ENCODE data around the gene COX20. TPM values are rescaled to one million over a fixed set of nuclear protein-coding genes. Genes with fewer than 3 reads are reported as not detected.
"Not testable (repeated sequence)": the region's sequence is repeated elsewhere in the genome, so short reads cannot be mapped to it uniquely, and the experiment has no call there.

Gene COX20
- total RNA-seq, 2 experiments from 2014 or later = 31.3 to 33.6 TPM

DNA sequence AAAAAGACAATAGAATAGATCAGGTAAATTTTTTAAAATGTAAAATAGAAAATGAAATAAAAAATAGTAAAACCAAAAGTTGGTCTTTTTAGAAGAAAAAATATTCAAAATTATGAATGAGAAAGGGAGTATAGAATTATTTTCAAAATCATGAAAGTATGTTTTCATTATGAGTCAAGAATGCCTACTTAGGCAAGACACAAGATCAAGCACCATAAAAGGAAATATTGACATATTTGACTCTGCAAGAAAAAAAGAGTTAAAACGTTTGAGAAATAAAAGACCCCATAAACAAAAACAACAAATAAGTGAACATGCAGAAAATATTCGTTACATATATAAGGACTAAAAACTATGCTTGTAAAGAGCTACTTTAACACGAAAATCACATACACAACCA is 4.8 kb upstream of the COX20 start:
- ChIA-PET CTCF (interaction anchor here (0.6 to 4.0 kb wide), 6 partner anchors 29 to 411 kb away, joined by 3 to 13 read pairs (median 4); no protein-coding TSS in a partner anchor), POLR2A (interaction anchor here (1.2 to 2.7 kb wide), 2 partner anchors 33 to 140 kb away, joined by 3 to 10 read pairs; partner anchors contain the start of gene HNRNPU)
- Mint-ChIP-seq H3K27ac (no peak overlapping the region), H3K36me3 (ENCODE audit: low read depth) (peaks cover under 1% of the 10 kb centered on the region), H3K4me3 (no peak overlapping the region), H3K4me1 (ENCODE audit: low read depth) (peaks cover 8% of the 10 kb centered on the region), H3K27me3 (ENCODE audit: low read depth) (no peaks in the 10 kb centered on the region), H3K9me3 (ENCODE audit: insufficient read depth) (no peaks in the 10 kb centered on the region)
- DNase-seq = no peak
- ATAC-seq = no peak

DNA sequence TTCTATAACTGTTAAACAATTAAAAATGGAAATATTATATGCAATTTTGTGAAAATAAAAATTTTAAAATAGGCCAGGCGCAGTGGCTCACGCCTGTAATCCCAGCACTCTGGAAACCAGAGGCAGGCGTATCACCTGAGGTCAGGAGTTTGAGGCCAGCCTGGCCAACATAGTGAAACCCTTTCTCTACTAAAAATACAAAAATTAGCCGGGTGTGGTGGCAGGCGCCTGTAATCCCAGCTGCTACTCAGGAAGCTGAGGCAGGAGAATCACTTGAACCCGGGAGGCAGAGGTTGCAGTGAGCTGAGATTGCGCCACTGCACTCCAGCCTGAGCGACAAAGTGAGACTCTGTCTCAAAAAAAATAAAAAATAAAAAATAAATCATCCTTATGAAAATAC is 2.2 kb upstream of the COX20 start:
- not testable (repeated sequence) for H3K27me3 Mint-ChIP-seq (ENCODE audit: low read depth); DNase-seq; ATAC-seq; H3K9me3 Mint-ChIP-seq (ENCODE audit: insufficient read depth); H3K27ac Mint-ChIP-seq
- CTCF ChIA-PET = interaction anchor here (1.1 to 2.3 kb wide), 5 partner anchors 8 to 209 kb away, joined by 3 to 18 read pairs (median 5); partner anchors contain the start of gene HNRNPU
- peak overlapping the region; percentile 93 for H3K4me3 Mint-ChIP-seq
- peaks cover 29% of the 10 kb centered on the region for H3K4me1 Mint-ChIP-seq (ENCODE audit: low read depth)
- peaks cover 23% of the 10 kb centered on the region for H3K36me3 Mint-ChIP-seq (ENCODE audit: low read depth)
- POLR2A ChIA-PET = interaction anchor here (1.4 to 12.0 kb wide), 4 partner anchors 21 to 372 kb away, joined by 3 to 180 read pairs (median 88); partner anchors contain the start of gene HNRNPU

DNA sequence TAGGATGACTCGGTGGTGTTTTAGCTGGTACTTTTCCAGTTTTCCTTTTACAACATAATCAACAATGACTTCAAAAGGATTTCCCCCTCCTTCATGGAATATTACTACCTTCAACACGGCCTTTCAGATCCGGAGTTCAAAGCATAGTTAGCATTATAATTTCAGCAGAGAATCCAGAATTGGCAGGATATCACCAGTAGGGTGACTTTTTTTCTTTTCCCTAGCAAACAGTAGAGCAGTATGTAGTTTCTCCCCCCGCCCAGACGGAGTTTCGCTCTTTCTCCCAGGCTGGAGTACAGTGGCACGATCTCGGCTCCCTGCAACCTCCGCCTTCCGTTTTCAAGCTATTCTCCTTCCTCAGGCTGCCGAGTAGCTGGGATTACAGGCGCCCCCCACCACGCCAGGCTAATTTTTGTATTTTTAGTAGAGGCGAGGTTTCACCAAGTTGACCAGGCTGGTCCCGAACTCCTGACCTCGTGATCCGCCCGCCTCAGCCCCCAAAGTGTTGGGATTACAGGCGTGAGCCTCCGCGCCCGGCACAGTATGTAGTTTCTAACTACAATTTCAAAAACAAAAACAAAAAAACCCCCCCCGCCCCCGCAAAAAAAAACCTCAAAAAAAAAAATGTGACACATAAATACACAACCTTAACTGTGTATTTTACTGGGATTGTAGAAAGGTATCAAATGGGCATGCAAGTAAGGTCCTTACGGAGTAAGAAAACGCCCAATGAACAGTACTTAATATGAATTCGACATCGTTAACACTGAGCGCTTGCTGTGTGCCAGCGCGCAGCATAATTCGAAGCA is 1.5 kb upstream of the COX20 start:
- CTCF ChIA-PET = interaction anchor here (1.0 to 2.3 kb wide), 7 partner anchors 9 to 209 kb away, joined by 3 to 18 read pairs (median 3); partner anchors contain the start of gene HNRNPU

DNA sequence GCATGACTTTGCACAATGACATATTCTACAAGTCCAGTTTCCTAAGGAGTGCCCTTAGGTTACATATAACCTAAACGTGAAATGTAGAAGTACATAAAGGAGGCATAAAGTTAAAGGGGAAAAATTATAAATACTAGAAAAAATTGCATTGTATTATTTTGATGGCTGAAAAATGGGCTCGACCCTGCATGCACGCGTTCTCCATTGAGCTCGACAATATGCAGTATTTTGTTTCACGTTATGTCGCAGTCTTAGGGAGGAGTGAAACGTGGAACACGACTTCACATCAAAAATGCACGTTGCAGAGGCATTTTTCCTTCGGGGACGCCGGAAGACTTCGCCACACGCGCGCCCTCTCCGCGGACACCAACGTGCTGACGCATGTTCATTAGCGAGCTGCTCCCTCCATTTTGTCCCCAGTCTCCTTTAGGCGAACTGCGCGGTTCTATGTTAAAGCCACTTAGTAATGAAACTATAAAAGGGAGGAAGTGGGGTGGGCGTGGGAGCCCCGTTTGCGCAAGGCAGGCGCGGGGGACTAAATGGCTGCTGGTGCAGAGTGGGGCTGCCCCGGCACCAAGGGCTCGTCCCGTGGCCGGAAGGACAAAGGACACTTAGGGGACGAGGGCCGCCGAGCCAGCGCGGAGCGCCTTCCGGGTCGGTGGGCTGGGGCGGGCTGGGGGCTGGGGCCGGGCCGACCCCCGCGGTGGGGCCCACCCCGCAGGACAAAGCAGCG is 749 bp upstream of the COX20 start:
- CTCF ChIA-PET = interaction anchor here (1.0 to 2.8 kb wide), 6 partner anchors 17 to 208 kb away, joined by 3 to 18 read pairs (median 6); partner anchors contain the start of gene HNRNPU
- peaks cover 38% of the 10 kb centered on the region for H3K36me3 Mint-ChIP-seq (ENCODE audit: low read depth)
- peak overlapping the region; percentile 93 for H3K4me3 Mint-ChIP-seq
- DNase-seq (peak; percentile 94), ATAC-seq (peak; percentile 81)
- H3K9me3 Mint-ChIP-seq (ENCODE audit: insufficient read depth) = no peaks in the 10 kb centered on the region
- POLR2A ChIA-PET = interaction anchor here (0.6 to 12.0 kb wide), 15 partner anchors 9 to 1732 kb away, joined by 3 to 180 read pairs (median 5); partner anchors contain the start of genes CNST, HNRNPU and TFB2M
- no peaks in the 10 kb centered on the region for H3K27me3 Mint-ChIP-seq (ENCODE audit: low read depth)
- peak overlapping the region; percentile 99 for H3K27ac Mint-ChIP-seq
- H3K4me1 Mint-ChIP-seq (ENCODE audit: low read depth) = peaks cover 43% of the 10 kb centered on the region

More for the DNA sequence above, 1.5 kb upstream of the COX20 start:
- Mint-ChIP-seq H3K27ac (peak overlapping the region; percentile 99), H3K36me3 (ENCODE audit: low read depth) (peaks cover 30% of the 10 kb centered on the region), H3K4me3 (peak overlapping the region; percentile 93), H3K4me1 (ENCODE audit: low read depth) (peaks cover 36% of the 10 kb centered on the region), H3K27me3 (ENCODE audit: low read depth) (no peaks in the 10 kb centered on the region), H3K9me3 (ENCODE audit: insufficient read depth) (no peaks in the 10 kb centered on the region)
- ATAC-seq (peak; percentile 14), DNase-seq (peak; percentile 56)
- POLR2A ChIA-PET = interaction anchor here (0.6 to 12.0 kb wide), 13 partner anchors 10 to 1733 kb away, joined by 3 to 180 read pairs (median 5); partner anchors contain the start of genes CNST, HNRNPU and TFB2M

DNA sequence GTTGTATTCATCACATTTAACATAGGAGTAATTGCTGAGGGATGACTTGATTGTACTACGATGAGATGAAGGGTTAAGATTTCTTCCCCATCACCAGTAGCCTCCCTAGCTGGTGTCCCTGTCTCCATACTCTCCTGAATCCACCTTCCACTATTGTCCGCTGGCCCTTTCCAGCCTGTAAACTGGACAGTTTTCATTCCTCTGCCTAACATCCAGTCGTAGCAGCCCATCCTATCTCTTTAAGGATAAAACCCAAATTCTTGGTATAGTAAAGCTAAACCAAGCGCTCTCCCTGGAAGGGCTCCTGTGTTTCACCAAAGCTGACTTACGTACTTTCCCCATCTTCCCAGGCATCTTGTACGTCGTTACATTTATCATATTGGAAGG is 670 bp downstream of the COX20 start:
- H3K27ac Mint-ChIP-seq = peak overlapping the region; percentile 99
- peaks cover 50% of the 10 kb centered on the region for H3K36me3 Mint-ChIP-seq (ENCODE audit: low read depth)
- DNase-seq (no peak), ATAC-seq (no peak)
- no peaks in the 10 kb centered on the region for H3K27me3 Mint-ChIP-seq (ENCODE audit: low read depth)
- peaks cover 56% of the 10 kb centered on the region for H3K4me1 Mint-ChIP-seq (ENCODE audit: low read depth)
- H3K9me3 Mint-ChIP-seq (ENCODE audit: insufficient read depth) = no peaks in the 10 kb centered on the region
- H3K4me3 Mint-ChIP-seq = peak overlapping the region; percentile 93
- ChIA-PET CTCF (interaction anchor here (1.0 to 2.8 kb wide), 5 partner anchors 20 to 207 kb away, joined by 5 to 21 read pairs (median 15); partner anchors contain the start of gene HNRNPU), POLR2A (interaction anchor here (0.6 to 12.0 kb wide), 12 partner anchors 8 to 236 kb away, joined by 3 to 180 read pairs (median 8); partner anchors contain the start of gene HNRNPU)

DNA sequence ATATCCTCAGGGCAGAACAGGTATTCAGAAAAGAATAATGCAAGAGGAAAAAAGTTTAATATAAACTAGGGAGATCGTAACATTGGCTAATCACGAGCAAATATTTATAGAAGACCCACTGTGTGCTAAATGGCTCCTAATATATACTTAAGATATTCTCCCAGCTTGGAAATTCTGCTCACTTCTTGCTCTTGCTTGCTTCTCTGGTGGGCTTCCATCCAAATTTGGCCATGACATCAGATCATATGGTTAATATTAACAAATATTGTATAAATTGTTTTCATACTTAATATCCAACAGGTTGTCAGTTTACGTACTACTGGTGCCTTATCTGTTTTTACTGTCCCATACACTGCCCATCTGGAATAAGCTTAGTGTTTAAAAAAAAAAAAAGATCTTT is 1.1 kb downstream of the COX20 start:
- H3K9me3 Mint-ChIP-seq (ENCODE audit: insufficient read depth) = no peaks in the 10 kb centered on the region
- ChIA-PET CTCF (interaction anchor here (1.1 to 2.8 kb wide), 6 partner anchors 20 to 206 kb away, joined by 3 to 21 read pairs (median 12); partner anchors contain the start of gene HNRNPU), POLR2A (interaction anchor here (0.6 to 12.0 kb wide), 7 partner anchors 10 to 236 kb away, joined by 3 to 180 read pairs (median 19); partner anchors contain the start of gene HNRNPU)
- H3K36me3 Mint-ChIP-seq (ENCODE audit: low read depth) = peaks cover 55% of the 10 kb centered on the region
- no peaks in the 10 kb centered on the region for H3K27me3 Mint-ChIP-seq (ENCODE audit: low read depth)
- DNase-seq (no peak), ATAC-seq (no peak)
- H3K4me1 Mint-ChIP-seq (ENCODE audit: low read depth) = peaks cover 60% of the 10 kb centered on the region
- peak overlapping the region; percentile 99 for H3K27ac Mint-ChIP-seq
- peak overlapping the region; percentile 93 for H3K4me3 Mint-ChIP-seq

DNA sequence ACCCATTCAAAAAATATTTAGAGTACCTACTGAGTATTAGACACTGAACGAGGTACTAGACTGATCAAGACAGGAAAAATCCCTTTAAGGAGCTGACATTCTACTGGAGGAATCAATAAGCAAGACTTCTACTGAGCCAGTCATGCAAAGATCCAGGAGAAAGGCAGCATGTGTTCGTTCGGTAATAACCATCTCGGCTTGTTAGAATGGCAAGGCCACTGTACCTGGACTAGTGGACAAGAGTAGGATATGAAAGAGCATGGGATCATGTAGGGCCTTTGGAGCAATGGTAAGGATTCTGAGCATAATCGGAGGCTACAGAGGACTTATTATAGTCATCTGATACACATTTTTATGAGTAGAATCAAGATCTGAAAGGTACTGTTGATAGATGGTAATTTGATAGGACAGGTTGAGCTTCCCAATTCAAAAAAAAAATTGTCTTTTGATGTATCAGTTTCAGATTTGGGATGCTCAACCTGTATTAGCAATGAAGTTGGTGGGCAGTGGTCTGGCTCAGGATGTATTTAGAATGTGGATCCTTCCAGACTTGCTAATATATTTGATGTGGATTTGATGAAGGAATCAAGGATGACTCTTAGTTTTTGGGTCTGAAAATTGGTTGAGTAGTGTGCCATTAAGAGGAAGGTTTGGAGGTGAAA is 2.3 kb downstream of the COX20 start:
- Mint-ChIP-seq H3K27ac (peak overlapping the region; percentile 19), H3K36me3 (ENCODE audit: low read depth) (peaks cover 63% of the 10 kb centered on the region), H3K9me3 (ENCODE audit: insufficient read depth) (no peaks in the 10 kb centered on the region), H3K4me3 (peak overlapping the region; percentile 93), H3K4me1 (ENCODE audit: low read depth) (peaks cover 67% of the 10 kb centered on the region), H3K27me3 (ENCODE audit: low read depth) (no peaks in the 10 kb centered on the region)
- DNase-seq (no peak), ATAC-seq (no peak)
- ChIA-PET CTCF (interaction anchor here (1.1 to 2.6 kb wide), 5 partner anchors 19 to 205 kb away, joined by 3 to 17 read pairs (median 8); a partner anchor contains a TSS), POLR2A (interaction anchor here (5.2 to 12.0 kb wide), 2 partner anchors 17 to 26 kb away, joined by 163 to 180 read pairs; partner anchors contain the start of gene HNRNPU)

DNA sequence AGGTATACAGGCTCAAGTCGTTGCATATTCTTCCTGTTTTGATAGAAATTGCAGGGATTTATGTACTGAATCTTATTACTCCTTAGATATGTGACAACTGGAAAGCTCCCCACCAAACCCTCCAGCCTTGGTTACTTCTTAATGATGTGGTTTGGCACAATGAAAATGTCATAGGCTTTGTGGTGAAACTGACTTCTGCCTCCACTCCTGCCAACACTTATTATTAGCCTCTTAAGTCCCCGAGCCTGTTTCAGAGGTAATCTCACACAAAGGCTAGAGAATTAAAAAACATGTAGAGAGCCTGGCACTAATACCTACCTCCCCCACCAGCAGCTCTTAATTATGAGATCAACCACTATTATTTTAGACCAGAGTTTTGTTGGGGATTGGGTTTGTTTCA is 4.2 kb downstream of the COX20 start:
- ChIA-PET POLR2A (interaction anchor here (2.4 to 12.0 kb wide), 2 partner anchors 15 to 24 kb away, joined by 21 to 163 read pairs; partner anchors contain the start of gene HNRNPU), CTCF (interaction anchor here (1.2 to 2.3 kb wide), 5 partner anchors 10 to 203 kb away, joined by 4 to 10 read pairs (median 6); no protein-coding TSS in a partner anchor)
- Mint-ChIP-seq H3K4me3 (no peak overlapping the region), H3K36me3 (ENCODE audit: low read depth) (peaks cover 79% of the 10 kb centered on the region), H3K9me3 (ENCODE audit: insufficient read depth) (no peaks in the 10 kb centered on the region), H3K4me1 (ENCODE audit: low read depth) (peaks cover 71% of the 10 kb centered on the region), H3K27ac (peak overlapping the region; percentile 39), H3K27me3 (ENCODE audit: low read depth) (no peaks in the 10 kb centered on the region)
- ATAC-seq (no peak), DNase-seq (no peak)

DNA sequence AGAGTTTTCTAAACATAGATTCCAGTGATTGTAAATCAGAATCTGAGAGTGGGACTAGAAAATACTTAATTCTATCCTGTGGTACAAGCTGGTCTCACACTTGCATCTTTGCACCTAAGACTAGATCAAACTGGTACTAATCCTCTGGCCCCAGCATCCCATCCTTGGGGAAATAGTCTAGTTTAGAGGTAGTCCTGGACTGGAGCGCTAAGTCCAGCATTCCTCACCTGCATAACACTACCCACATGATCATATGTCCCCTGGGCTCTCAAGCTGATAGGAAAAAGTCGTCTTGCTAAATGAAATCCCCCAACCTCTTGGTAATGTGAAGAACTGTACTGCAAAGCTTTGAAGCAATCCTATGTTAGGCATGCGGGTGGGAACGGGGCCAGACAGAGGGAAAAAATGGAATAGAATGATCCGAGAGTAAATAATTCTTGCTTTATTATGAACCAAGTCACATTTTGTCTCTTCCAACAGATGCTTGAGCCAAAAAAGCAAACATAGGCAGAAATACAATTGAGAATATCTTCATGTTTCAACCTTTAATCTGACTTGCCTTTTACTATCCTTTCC is 4.8 kb downstream of the COX20 start:
- no peak for ATAC-seq
- peak overlapping the region; percentile 7 for H3K4me3 Mint-ChIP-seq
- no peak for DNase-seq
- ChIA-PET POLR2A (interaction anchor here (2.4 to 12.0 kb wide), 2 partner anchors 14 to 23 kb away, joined by 21 to 163 read pairs; partner anchors contain the start of gene HNRNPU), CTCF (interaction anchor here (1.5 to 1.7 kb wide), 3 partner anchors 9 to 18 kb away, joined by 4 to 8 read pairs (median 6); no protein-coding TSS in a partner anchor)
- peaks cover 75% of the 10 kb centered on the region for H3K4me1 Mint-ChIP-seq (ENCODE audit: low read depth)
- H3K36me3 Mint-ChIP-seq (ENCODE audit: low read depth) = peaks cover 83% of the 10 kb centered on the region
- H3K27me3 Mint-ChIP-seq (ENCODE audit: low read depth) = no peaks in the 10 kb centered on the region
- peak overlapping the region; percentile 58 for H3K27ac Mint-ChIP-seq
- H3K9me3 Mint-ChIP-seq (ENCODE audit: insufficient read depth) = no peaks in the 10 kb centered on the region

DNA sequence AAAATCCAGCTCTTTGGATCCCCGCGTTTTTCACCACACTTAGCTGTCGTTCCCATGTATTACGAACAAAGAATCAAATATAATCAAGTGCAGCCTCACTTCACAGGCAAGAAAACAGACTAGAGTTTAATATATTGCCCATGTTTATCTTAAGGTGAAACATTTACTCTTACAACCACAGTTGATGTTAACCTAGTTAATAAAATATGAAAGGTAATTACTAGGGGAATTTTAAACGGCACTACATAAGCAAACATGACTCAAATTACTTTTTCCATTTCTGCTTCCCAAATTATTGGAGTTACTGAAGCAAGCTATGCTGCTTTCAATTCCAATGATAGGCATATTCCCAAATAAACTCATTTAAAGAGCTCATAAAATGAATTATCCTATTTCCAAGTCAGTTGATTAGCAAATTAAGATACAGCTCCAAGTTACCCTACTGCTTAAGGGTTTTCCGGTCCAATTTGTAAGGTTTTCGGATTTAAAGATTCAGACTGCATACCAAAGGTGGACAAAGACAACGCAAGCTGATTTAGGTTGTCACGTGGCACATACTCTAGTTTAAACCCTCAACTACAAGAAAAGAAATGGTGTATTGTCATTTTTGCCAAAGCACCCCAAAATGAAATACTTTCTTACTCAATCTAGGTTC is 5.9 kb downstream of the COX20 start:
- CTCF ChIA-PET = no interaction called here
- H3K36me3 Mint-ChIP-seq (ENCODE audit: low read depth) = peaks cover 83% of the 10 kb centered on the region

More for the DNA sequence above, 5.9 kb downstream of the COX20 start:
- Mint-ChIP-seq H3K4me1 (ENCODE audit: low read depth) (peaks cover 82% of the 10 kb centered on the region), H3K27me3 (ENCODE audit: low read depth) (no peaks in the 10 kb centered on the region), H3K4me3 (no peak overlapping the region), H3K9me3 (ENCODE audit: insufficient read depth) (no peaks in the 10 kb centered on the region), H3K27ac (no peak overlapping the region)
- ATAC-seq (no peak), DNase-seq (no peak)
- POLR2A ChIA-PET = interaction anchor here (4.2 to 12.0 kb wide), 2 partner anchors 13 to 21 kb away, joined by 24 to 163 read pairs; no protein-coding TSS in a partner anchor

All from activated CD8-positive, alpha-beta T cell treated with anti-CD3 and anti-CD28 coated beads, Interleukin-2, amount 10 ng/mL, durations not matched to agents 7 days and 5 days (primary cell).